Measurements from ENCODE around the gene PCBP3.

- no peak for TF ChIP-seq CTCF (IDR thresholded peaks at IDR 0.05)
- no peak for TF ChIP-seq POLR2A (IDR thresholded peaks at IDR 0.05)
Observed at GRCh38 chr21:45797338-45797737, 153.8 kb downstream of the PCBP3 start.
